ENCODE results near the gene RNU1-1. TPM values are rescaled to one million over a fixed set of nuclear protein-coding genes. Genes with fewer than 3 reads are reported as not detected.
"Not testable (repeated sequence)": the region's sequence is repeated elsewhere in the genome, so short reads cannot be mapped to it uniquely, and the experiment has no call there.

Gene RNU1-1
- total RNA-seq, 1 experiment from 2014 or later: under 0.01 TPM

DNA sequence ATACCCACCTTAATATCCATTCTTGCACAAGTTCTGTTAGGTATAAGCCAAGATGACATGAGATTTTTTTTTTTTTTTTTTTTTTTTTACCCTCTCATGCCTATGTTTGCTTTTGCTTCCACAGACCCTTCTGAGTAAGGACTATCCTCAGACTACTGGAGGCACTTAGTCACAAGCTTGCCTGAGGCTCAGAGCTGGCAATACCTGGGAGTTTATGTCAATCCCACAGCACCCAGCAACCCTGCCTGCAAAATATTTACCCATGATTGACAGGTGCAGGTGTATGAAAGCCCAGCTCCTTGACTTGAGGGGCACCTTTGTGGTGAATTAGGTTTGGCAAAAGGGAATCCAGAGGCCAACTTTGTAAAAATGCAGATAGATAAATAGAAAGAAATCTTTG is 11.7 kb upstream of the RNU1-1 start:
- DNase-seq (ENCODE audit: extremely low read depth, low read depth): not testable (repeated sequence)

DNA sequence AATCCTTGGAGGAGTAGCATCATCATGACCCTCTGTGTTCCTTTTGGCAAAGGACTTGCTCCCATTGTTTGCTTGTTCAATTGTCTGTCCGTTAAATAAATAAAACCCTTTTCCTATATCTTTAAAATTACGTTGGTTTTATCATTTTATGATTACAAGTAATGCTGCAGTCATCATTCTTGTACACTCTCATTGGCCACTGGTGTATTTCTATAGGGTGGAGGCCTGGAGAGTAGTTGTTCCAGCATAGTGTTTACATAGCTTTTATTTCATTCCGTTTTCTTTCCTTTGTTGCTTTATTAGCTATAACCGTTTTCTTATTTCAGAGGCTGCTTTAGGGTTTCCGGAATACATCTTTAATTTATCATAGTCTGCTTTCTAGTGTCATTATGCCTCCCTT is 7.6 kb upstream of the RNU1-1 start:
- DNase-seq (ENCODE audit: extremely low read depth, low read depth): not testable (repeated sequence)

DNA sequence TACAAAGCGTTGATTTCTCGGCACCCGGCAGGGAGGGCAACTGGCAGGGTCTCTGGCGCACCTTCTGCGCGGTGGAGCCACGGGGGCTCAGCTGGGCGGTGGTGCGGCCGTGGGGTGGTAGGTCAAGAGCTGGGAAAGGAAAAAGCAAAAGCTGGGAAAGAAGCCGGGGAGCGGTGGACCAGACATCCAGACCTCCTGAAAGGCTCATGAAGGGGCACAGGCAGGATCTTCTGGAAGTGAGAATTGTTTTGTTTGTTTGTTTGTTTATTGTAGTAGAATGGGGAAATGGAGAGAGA is 7.2 kb upstream of the RNU1-1 start:
- no peak for DNase-seq (ENCODE audit: extremely low read depth, low read depth)

DNA sequence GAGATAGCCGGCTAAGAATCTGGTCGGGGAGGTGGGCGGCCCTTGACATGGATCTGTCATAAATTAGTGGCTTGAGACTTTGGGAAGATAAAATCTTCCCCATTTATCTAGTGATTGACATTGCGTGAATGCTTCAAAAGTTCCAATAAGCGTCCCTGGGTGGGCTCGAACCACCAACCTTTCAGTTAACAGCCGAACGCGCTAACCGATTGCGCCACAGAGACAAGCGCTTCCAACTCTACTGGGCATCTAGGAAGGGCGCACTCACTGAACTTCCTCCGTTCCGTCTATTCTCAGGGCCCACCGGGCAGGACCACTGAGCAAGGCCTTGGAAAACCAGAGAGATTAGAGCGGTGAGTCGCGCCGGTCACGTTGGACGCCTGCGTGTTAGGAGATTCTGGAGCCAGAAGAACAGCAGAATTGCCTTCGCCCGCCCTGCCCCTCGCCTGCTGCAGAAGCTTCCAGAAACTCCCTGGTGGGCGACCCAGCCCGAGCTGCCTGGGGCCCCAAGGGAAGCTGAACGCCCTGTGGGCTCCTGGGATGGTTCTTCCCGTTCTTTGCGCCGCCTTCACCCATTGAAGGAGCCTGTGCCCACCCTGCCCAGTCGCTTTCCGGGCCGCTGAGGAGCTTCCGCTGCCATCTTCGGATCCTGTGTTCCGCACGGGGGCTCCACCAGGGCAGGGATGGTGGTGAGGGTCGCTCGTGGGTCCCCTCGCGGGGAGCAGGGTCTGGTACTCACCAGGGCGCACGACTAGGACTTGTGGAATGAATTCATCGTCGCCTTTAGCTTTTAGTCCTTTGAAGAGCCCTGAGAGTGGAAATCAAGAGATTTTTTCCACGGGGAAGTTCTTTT is 6.6 kb upstream of the RNU1-1 start:
- DNase-seq (ENCODE audit: extremely low read depth, low read depth): not testable (repeated sequence)

DNA sequence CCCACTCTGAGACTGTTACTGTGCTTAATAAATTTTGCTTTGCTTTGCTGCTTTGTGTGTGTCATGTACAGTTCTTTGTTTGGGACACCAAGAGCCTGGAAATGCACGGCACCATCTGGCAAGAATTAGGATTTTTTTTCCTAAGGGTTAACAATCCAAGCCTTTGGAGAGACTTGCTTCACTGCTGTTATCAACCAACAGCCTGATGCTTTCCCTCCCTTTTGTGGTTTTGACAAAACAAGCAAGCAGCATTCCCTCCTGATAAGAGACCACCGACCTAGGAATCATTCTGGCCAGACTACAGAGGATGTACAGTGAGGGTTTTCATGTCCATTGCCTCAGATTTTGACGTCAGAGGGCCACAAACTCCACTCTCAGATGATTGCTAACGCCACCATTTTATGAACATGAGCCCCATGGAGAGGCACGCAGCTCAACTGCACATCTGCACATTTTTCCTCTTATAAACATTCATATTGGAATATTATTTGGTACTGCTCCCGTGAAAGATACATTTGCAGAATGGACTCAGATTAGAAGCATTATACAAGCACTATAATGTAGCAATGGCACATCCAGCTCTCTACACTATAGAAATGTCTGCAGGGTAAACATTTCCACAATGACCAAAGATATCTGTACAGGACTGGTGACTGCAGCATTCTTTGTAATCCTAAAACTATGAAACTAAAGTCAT is 5.3 kb upstream of the RNU1-1 start:
- DNase-seq (ENCODE audit: extremely low read depth, low read depth): not testable (repeated sequence)

DNA sequence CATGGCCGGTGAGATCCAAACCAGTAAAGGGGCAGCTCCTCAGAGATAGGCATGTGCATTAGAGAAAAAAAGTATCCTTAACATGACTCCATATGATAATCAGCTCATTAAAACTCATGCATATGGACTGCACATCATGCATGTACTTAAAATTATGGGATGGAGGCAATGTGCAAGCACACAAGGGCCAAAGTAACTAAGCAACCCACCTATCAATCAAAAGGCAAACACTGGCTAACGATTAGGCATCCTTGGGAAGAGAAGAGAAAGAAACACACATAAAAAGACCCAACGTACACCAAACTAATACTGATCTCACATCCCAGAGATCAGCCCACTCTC is 4.8 kb upstream of the RNU1-1 start:
- DNase-seq (ENCODE audit: extremely low read depth, low read depth): not testable (repeated sequence)

DNA sequence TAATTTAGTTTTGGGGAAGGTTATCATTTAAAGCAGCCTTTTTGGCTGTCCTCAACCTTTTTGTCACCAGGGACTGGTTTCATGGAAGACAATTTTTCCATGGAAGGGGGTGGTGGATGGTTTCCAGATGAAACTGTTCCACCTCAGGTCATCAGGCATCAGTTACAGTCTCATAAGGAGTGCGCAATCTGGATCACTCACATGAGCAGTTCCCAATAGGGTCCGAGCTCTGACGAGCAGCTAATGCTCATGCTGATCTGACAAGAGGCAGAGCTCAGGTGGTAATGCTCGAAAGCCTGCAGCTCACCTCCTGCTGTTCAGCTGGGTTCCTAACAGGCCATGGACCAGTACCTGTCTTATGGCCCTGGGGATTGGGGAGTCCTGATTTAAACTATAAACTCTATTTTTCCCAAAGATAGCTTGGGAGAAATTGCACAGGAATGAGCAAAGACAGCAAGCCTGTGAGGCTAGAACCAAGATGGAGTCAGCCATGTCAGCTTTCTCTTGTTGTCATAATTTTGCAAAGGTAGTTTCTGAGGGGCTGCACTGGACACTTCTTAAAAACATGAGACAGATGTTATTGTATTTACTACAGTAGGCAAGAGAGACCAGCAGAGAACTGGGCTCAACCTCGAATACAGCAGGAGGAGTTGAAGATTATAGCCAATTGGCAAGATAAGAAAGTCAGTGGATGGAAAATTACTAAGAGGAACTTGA is 2.8 kb upstream of the RNU1-1 start:
- DNase-seq (ENCODE audit: extremely low read depth, low read depth): not testable (repeated sequence)

DNA sequence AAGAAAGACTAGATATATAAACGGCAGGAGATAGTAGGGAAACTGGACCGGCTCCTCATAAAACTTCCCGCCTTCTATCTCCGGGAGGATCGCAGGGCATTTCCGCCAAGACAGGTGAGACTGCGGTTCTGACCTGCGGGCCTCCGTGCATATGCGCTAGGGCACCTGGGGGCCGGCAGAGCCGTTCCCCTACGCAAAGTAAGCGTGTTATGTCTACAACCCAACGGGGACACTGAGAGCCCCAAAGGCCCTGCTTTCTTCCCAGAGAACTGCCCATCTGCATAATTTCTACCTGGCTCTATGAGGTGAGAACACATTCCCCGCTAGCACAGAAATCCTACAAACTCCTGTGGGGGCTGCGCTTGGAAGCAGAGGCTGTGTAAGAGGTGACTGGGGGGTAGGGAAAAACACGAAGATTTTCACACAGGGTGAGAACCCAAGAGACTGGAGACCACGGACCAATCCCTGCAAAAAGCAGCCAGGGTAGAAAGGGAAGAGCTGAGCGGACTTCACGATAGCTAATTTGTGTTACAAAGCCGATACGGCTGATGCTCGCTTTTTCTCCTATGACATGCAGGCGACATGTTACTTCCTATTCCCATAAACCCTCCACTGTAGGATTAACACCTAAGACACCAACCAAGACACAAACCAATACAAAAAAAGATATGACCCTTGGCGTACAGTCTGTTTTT is 526 bp downstream of the RNU1-1 start:
- peak; percentile 83 for DNase-seq (ENCODE audit: extremely low read depth, low read depth)

DNA sequence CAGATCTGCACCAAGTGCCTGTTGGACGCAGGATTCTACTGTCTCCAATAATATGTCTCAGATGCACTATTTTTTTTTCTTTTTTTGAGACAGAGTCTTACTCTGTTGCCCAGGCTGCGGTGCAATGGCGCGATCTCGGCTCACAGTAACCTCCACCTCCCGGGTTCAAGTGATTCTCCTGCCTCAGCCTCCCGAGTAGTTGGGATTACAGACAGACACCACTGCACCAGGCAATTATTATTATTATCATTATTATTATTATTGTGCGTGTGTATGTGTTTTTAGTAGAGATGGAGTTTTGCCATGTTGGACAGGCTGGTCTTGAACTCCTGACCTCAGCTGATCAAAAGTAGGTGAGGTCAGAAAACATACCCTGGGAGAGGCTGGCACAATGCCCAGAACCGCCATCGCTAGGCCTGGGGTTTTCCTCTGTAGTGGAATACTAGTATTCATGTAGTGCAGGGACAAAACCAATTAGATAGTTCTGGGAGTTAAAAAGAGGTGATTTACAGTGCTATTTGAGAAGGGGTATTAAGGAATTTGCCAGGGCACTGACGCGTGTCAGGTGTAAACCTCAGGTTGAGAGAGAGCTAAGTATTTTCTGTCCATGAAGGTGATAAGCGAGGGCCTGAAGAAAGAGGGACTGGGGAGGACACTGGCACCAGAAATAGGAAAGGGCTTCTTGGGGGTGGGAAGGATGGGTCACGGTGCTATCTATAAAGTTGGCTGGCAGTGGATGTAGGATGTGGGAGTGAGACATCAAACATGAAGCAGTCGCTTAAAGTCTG is 1.3 kb downstream of the RNU1-1 start:
- not testable (repeated sequence) for DNase-seq (ENCODE audit: extremely low read depth, low read depth)

DNA sequence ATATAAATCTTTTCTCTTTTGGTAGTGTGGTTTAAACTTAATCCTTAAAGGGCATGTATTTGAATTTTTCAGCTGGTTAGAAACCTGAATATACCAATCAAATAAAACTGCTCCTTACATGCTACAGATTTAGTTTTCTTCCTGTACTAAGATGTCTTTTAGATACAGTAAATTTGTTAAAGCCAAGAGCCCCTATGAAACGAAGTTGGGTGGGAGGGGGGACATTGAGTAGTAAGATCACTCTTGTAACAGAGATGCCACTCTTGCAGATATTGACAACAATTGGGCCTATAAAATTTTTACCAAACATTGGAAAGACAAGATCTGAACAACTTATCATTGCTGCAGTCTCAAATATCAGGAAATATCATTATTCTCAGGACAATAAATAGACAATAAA is 2.2 kb downstream of the RNU1-1 start:
- not testable (repeated sequence) for DNase-seq (ENCODE audit: extremely low read depth, low read depth)

DNA sequence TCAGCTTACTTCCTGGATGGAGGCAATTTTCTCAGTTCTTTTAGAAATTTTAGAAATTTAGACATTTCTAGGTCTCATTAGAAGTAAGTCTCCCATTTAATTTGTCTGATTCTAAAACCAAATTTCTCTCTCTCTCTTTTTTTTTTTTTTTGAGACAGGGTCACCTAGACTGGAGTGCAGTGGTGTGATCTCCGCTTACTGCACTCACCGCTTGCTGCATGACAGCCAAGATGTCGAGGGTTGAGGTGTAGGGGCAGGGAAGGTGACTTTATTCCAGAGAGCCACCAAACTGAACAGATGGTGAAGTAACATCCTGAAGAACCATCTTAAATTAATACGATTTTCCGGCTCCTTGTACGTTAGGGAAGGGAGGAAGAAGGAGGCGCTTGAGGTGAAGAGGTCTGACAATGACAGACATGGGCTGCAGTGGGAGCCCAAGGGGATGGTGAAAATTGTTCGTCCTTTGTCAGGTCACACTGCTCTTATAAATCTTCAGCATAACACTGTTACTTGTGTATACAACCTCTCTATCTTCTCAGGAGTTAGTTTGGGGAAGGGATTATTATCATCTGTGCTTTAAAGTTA is 5.1 kb downstream of the RNU1-1 start:
- DNase-seq (ENCODE audit: extremely low read depth, low read depth): not testable (repeated sequence)

DNA sequence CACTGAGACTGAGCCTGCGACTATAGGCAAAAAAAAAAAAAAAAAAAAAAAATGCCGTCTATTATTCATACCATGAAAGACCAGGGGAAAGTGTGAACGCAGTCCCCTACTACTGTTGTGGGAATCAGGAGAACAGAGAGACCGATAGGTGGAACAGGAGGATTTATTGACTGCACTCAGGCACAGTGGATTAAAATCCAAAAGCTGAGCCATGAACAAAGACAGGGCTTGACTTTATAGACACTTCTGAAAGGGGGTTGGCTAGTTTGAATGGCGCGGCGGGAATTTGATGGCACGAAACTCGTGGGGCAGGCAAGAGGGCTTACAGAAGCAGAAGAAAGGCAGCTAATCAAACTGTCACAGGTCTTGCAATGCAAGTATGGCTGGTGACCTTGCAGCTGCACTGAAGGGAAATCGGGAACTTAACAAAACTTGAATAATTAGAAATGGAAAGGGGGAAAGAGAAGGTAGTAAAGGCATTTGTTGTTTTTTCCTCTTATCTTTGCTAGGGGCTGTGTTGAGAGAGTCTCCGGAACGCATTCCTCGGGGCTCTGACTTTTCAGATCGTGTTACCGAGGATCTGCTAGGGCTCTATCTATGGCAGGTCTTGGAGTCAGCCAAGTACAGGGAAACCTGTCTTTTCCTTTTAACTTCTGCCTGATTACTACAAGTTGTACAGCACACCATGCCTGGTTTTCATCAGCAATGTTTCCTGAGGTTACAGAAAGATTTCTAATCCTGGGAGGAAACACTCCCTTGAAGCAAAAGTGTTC is 7.5 kb downstream of the RNU1-1 start:
- DNase-seq (ENCODE audit: extremely low read depth, low read depth): not testable (repeated sequence)

DNA sequence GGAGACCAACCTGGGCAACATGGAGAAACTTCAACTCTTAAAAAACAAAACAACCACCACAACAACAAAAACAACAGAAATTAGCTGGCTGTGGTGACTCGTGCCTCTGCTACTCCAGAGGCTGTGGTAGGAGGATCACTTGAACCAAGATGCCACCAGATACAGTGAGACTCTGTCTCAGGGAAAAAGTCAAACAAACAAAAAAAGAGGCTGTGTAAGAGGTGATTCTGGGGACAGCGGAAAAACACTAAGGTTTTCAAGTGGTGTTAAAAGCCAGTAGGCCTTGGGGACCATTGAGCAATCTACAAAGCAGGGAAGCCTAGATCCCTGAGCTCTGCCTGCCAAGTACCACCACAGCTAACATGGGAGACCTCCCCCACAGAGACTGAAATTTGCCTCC is 8.2 kb downstream of the RNU1-1 start:
- not testable (repeated sequence) for DNase-seq (ENCODE audit: extremely low read depth, low read depth)

DNA sequence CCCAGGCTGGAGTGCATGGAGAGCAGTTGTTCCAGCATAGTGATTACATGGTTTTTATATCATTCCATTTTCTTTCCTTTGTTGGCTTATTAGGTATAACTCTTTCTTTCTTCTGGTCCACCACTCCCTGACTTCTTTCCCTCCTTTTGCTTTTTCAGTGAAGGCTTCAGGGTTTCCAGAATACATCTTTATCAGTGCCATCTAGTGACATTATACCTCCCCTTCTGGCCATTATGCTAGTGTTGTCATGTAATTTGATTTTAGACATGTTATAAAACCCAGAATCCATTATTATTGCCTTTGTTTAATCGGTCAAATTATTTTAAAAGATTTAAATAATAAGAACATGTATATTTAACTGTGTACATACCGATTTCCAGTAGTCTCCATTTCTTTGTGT is 10.6 kb downstream of the RNU1-1 start:
- DNase-seq (ENCODE audit: extremely low read depth, low read depth): no peak

DNA sequence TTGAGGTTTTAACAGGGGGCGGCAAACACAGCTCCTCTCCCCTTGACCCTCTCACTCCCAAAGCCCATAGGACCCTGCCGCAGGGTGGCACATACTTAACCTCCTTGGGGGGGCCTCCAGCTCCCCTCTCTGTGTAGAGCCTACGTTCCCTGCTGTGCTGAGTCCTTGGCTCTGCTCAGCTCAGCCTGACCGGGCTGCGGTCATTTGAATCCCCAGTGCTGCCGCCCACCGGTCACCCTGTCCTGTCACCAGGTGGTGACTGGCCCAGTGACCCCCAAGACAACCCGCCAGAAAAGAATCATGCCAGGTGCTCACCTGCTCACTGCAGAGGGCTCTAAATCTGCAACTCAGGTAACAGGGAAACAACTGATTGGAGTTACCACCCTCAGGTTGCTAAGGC is 12.6 kb downstream of the RNU1-1 start:
- not testable (repeated sequence) for DNase-seq (ENCODE audit: extremely low read depth, low read depth)

DNA sequence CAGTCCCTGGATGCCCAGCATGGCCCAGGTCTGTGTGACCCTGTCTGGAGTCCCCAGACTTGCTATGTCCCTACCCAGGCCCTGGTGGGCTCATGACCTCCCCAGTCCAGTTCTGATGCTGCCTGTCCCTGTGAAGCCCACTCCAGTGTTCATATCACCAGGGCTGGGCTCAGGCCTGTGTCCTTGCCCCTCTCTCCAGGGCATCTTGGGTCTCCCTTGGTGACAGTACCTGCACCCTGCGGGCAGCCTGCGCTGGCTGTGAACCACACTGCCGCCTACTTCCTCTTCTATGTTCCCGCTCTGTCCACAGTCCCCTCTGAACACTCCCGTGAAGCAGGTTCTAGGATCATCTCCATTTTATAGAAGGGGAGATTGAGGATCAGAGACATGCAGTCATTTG is 13.1 kb downstream of the RNU1-1 start:
- DNase-seq (ENCODE audit: extremely low read depth, low read depth): not testable (repeated sequence)

DNA sequence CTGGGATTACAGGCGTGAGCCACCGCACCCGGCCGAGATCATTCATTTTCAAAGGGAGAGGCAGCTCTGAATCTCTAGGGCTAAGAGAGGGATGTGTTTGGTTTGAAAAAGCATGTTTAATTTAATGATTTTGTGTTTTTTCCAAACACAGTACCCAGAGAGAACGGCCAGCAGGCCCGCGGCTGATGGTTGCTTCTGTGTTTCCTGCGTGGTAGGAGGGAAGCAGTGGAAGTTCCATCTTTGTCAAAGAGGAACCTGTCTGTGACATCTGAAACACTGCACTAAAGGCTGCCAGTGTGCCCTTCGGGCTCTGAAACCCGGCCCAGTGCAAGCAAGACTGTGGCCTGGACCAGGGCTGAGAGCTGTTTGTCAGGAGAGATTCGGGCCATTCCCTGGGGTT is 13.6 kb downstream of the RNU1-1 start:
- not testable (repeated sequence) for DNase-seq (ENCODE audit: extremely low read depth, low read depth)

DNA sequence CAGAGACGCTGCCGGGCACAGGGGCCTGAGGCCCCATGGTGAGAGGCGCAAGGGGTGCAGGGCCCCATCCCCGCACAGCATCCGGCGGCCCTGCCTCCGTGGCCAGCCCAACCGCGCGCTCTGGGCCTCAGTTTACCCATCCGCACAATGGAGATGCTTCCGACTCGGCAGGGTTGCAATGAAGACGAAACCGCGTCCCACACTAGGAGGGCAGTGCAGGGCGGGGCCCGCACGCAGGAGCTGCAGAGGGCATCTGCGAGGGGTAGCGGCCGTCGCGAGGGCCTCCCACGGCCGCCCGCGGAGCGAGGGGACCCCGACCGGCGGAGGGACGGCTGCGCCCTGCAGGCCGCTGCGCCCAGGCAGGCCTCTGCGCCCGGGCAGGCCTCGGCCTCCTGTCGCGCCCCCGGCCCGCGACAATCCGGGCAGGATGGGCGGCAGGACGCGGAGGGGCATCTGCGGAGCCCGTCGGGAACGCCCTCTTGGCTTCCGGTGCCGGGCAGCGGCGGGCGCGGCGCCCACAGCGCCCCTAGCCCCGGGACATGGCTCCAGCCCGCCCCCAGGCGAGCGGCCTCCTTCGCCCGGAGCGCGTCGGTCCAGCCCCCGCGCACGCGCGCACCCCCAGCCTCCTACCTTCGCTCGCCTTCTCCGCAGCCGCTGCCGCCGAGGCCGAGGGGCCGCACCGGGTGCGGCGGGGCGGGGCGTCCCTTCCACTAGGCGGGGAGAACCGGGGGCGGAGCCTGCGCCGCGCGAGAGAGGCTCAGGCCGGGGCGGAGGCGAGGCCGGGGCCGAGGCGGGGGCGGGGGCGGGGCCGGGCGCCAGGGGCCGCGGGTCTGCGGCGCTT is 15.3 kb downstream of the RNU1-1 start:
- peak; percentile 71 for DNase-seq (ENCODE audit: extremely low read depth, low read depth)
